HepG2 (cell line): Measurements from ENCODE around the gene SLC2A4. TPM values are rescaled to one million over a fixed set of nuclear protein-coding genes. Genes with fewer than 3 reads are reported as not detected.

Experiments
- AKNA ChIP-seq: sonication (generic); formaldehyde crosslinking; IDR thresholded peaks from 2 replicates; pipeline ENCODE4 v1.4.0; 2020; ENCODE audit warnings: missing genetic modification reagents, borderline replicate concordance
- ARHGAP35 ChIP-seq: sonication (generic); formaldehyde crosslinking; IDR thresholded peaks from 2 replicates; pipeline ENCODE4 v1.9.0; 2022; ENCODE audit warnings: mild to moderate bottlenecking, inconsistent platforms, moderate library complexity, missing genetic modification reagents, borderline replicate concordance
- CHCHD3 ChIP-seq: sonication (generic); formaldehyde crosslinking; IDR thresholded peaks from 2 replicates; pipeline ENCODE4 v1.8.0; 2022; ENCODE audit warnings: mild to moderate bottlenecking, missing genetic modification reagents, moderate library complexity
- HOXA5 ChIP-seq: sonication (generic); formaldehyde crosslinking; IDR thresholded peaks from 2 replicates; pipeline ENCODE4 v1.4.0; 2020; ENCODE audit warnings: missing genetic modification reagents
- KAT7 ChIP-seq: IDR thresholded peaks from 2 replicates; pipeline ENCODE4 v1.6.1; 2018; ENCODE audit warnings: borderline replicate concordance, missing compliant biosample characterization
- MBNL3 ChIP-seq: fragments of 250-450 bp; sonication (Bioruptor Pico); conservative IDR thresholded peaks from 2 replicates; pipeline ENCODE4 v1.8.0; 2022; ENCODE audit warnings: mild to moderate bottlenecking, inconsistent platforms
- MTF1 ChIP-seq: sonication (generic); formaldehyde crosslinking; IDR thresholded peaks from 2 replicates; pipeline ENCODE4 v1.5.0; 2020; ENCODE audit warnings: missing genetic modification reagents
- PAWR ChIP-seq: sonication (generic); formaldehyde crosslinking; IDR thresholded peaks from 2 replicates; pipeline ENCODE4 v1.4.0; 2020; ENCODE audit warnings: missing genetic modification reagents, mild to moderate bottlenecking, borderline replicate concordance
- PCBP2 ChIP-seq: fragments of 200-400 bp; formaldehyde crosslinking; optimal IDR thresholded peaks from 2 replicates; pipeline ENCODE3; 2018; ENCODE audit warnings: low read length, low read depth; ENCODE audit not compliant: poor library complexity, severe bottlenecking
- STAG1 ChIP-seq: sonication (generic); formaldehyde crosslinking; IDR thresholded peaks from 2 replicates; pipeline ENCODE4 v1.4.0; 2020; ENCODE audit warnings: missing genetic modification reagents
- STAT5B ChIP-seq: sonication (generic); formaldehyde crosslinking; IDR thresholded peaks from 2 replicates; pipeline ENCODE4 v1.4.0; 2020; ENCODE audit warnings: missing genetic modification reagents
- ZHX1 ChIP-seq: sonication (generic); formaldehyde crosslinking; IDR thresholded peaks from 2 replicates; pipeline ENCODE4 v1.8.1; 2022; ENCODE audit warnings: low read depth, mild to moderate bottlenecking, missing genetic modification reagents
- ZNF142 ChIP-seq: sonication (generic); formaldehyde crosslinking; IDR thresholded peaks from 2 replicates; pipeline ENCODE4 v1.4.0; 2020; ENCODE audit warnings: missing genetic modification reagents
- ZNF430 ChIP-seq: sonication (generic); formaldehyde crosslinking; IDR thresholded peaks from 2 replicates; pipeline ENCODE4 v1.9.0; 2021; ENCODE audit warnings: mild to moderate bottlenecking, missing genetic modification reagents
- ZNF749 ChIP-seq: sonication (generic); formaldehyde crosslinking; IDR thresholded peaks from 2 replicates; pipeline ENCODE4 v1.8.0; 2022; ENCODE audit warnings: mild to moderate bottlenecking, missing genetic modification reagents, moderate library complexity, borderline replicate concordance
- polyA plus RNA-seq, 8 experiments: library from polyadenylated mRNA; depleted of rRNA in 3 of 8; stranded (reverse) in 7 of 8; unstranded in 1 of 8; fragments of >200 nt; fragmentation: Illumina TruSeq in 4 of 8; extraction: Trizol in 4 of 8; gene quantifications; 2 replicates each; pipeline versions ENCODE4 v1.2.1 to v1.2.3, GENCODE V29; 2011 to 2016; ENCODE audit warnings: low read depth in 4 of 8, missing spikeins in 1 of 8, mixed read lengths in 1 of 8; ENCODE audit not compliant: insufficient read depth in 1 of 8
- total RNA-seq, 5 experiments: library from RNA; depleted of rRNA; stranded (reverse); fragments of >200 nt; fragmentation: Illumina TruSeq; extraction: Trizol; gene quantifications; 2 replicates each; pipeline ENCODE4 v1.2.3, GENCODE V29; 2016; ENCODE audit warnings: low read depth in 1 of 5

Gene SLC2A4
- total and polyA plus RNA-seq, 2 of the 13 experiments (the other 11 are each of a cell fraction or from before 2014, with no cell fraction given): 4.9 to 5.8 TPM

- TF ChIP-seq PAWR (CRISPR knock-in tag): no peak
- no peak for TF ChIP-seq STAT5B
- no peak; the same call in 1 of the 2 replicates for TF ChIP-seq ZHX1 (CRISPR knock-in tag)
- TF ChIP-seq ARHGAP35 (CRISPR knock-in tag): no peak
- no peak; the same call in 1 of the 2 replicates for TF ChIP-seq KAT7 (CRISPR knock-in tag)
- TF ChIP-seq MTF1: no peak
- peak; percentile 40 for TF ChIP-seq STAG1
- TF ChIP-seq ZNF430 (CRISPR knock-in tag): peak; percentile 56; the same call in 1 of the 2 replicates
- TF ChIP-seq PCBP2: no peak
- TF ChIP-seq AKNA (CRISPR knock-in tag): no peak
- no peak for TF ChIP-seq MBNL3 (CRISPR knock-in tag)
- no peak for TF ChIP-seq ZNF142
- TF ChIP-seq ZNF749: peak; percentile 24; the same call in 1 of the 2 replicates
- no peak; the same call in 1 of the 2 replicates for TF ChIP-seq HOXA5
- TF ChIP-seq CHCHD3 (CRISPR knock-in tag): no peak
Measured at GRCh38 chr17:7242717-7243452, 38.6 kb upstream of the SLC2A4 start (continued).
